Esophagus muscularis mucosa (tissue), 4 donors: ENCODE results near the gene XPNPEP2.

Experiments
- EP300 ChIP-seq: sonication (generic); formaldehyde crosslinking; IDR thresholded peaks from one replicate; pipeline ENCODE4 v1.6.1; 2017; ENCODE audit warnings: antibody characterized with exemption
- POLR2A ChIP-seq: fragments of 450-650 bp; IDR thresholded peaks from one replicate; pipeline ENCODE4 v1.6.1; 2017; ENCODE audit warnings: antibody characterized with exemption, moderate library complexity, mild to moderate bottlenecking, low read depth
- POLR2AphosphoS5 ChIP-seq, 2 donors: sonication (generic); formaldehyde crosslinking; IDR thresholded peaks; one replicate each; pipeline ENCODE4 v1.6.1; 2017; ENCODE audit warnings: antibody characterized with exemption in 2 of 2
- TF ChIP-seq, protein P1 (sequence below), 3 experiments: fragments of 200-600 bp in 2 of 3; fragments of 450-650 bp in 1 of 3; sonication (generic) in 2 of 3; IDR thresholded peaks; one replicate each; pipeline ENCODE4 v1.5.1; 2017 to 2019; ENCODE audit warnings: antibody characterized with exemption in 3 of 3, mild to moderate bottlenecking in 2 of 3, moderate library complexity in 1 of 3

- TF ChIP-seq, protein P1, sequence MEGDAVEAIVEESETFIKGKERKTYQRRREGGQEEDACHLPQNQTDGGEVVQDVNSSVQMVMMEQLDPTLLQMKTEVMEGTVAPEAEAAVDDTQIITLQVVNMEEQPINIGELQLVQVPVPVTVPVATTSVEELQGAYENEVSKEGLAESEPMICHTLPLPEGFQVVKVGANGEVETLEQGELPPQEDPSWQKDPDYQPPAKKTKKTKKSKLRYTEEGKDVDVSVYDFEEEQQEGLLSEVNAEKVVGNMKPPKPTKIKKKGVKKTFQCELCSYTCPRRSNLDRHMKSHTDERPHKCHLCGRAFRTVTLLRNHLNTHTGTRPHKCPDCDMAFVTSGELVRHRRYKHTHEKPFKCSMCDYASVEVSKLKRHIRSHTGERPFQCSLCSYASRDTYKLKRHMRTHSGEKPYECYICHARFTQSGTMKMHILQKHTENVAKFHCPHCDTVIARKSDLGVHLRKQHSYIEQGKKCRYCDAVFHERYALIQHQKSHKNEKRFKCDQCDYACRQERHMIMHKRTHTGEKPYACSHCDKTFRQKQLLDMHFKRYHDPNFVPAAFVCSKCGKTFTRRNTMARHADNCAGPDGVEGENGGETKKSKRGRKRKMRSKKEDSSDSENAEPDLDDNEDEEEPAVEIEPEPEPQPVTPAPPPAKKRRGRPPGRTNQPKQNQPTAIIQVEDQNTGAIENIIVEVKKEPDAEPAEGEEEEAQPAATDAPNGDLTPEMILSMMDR (IDR thresholded peaks at IDR 0.05): no peak
- TF ChIP-seq POLR2A (no peak), POLR2AphosphoS5 (IDR thresholded peaks at IDR 0.05) (no peak), EP300 (no peak)
These were observed 46.6 kb downstream of the XPNPEP2 start for GRCh38 chrX:129785160-129785947.
